Stimulated activated CD8-positive, alpha-beta memory T cell treated with anti-CD3 and anti-CD28 coated beads, Interleukin-15, amount 100 ng/mL, for 24 hours (primary cell): ENCODE results near the gene KIAA0408.

Experiments used
- DNase-seq: peaks from one replicate; pipeline ENCODE4 v3.0.0-alpha.2; 2020; ENCODE audit warnings: low read depth

The KIAA0408 gene

DNA sequence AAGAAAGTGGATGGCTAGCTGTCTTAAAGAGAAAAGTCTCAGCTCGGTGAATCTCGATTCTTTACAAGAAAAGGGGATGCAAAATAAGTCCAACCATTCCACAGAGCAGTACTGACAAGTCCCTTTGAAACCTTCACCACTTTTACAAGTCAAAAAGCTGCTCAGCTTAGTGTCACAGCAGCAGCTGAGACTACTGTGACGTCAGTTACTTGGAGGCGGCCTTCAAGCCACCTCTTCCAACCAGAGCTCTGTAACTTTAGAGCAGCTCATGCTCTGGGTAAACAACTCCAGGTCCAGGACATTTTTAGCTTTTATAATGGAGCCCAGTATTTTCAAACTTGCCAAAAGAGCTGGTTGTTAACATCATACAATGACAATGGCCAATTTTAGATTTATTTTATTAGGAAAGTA is at the start of gene KIAA0408:
Gene KIAA0408, minus strand, starts transcription at position 159 of the 411 bp plus-strand sequence. CDS start 5,408 bp downstream, outside the sequence.
- DNase-seq, result no peak

DNA sequence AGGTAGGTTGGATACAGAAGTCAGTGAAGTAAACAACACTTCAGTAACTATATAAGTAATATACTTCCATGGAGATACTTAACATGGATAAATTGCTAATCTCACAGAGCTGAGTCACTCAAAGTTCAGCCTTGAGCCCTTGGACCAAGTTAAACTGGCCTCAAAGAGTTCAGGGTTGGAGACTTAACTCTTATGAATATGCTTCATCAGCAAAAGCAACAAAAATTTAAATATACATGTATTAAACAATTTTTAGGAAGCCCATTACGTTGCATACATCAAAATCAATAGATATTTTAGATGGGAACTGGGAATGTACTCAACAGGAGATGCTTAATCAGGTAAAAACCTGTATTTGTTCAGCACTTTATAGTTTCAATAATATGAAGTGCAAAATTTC is 47.7 kb upstream of the KIAA0408 start:
- no peak for DNase-seq

DNA sequence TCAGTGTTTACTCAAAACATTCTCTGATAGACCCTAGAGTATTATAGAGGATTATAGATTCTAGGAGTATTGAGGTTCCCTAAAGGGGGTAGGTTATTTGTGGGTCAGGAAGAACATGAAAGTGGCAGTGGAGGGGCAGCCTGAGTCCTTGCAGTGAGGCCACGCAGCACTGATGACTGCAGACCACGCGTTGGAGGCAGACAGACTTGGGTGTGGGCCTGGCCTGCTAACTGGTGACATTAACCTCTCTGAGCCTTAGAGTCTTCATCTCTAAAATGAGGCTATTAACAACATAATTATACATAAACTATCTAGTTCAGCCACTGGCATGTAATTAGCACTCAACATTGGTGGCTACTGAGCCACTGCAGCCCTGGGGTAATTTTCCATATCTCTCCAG is 43.8 kb upstream of the KIAA0408 start:
- no peak for DNase-seq

DNA sequence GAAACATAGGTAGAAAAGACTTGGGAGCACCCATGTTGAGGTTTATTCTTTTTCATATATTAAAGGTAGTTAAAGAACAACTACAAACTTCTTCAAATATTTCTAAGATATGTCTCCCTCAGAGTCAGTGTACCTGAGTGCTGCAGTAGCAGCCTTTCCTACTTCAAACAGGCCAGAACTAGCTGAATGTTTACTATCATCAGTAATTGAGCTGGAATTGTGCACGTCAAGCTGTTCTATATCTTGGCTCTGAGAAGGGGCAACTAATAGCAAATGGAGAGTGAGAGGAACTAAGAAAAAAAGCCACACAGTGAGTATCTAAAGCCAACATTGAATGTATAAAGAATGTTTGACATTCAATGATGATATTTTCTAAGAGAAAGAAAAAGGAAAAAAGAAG is 38.2 kb upstream of the KIAA0408 start:
- no peak for DNase-seq

DNA sequence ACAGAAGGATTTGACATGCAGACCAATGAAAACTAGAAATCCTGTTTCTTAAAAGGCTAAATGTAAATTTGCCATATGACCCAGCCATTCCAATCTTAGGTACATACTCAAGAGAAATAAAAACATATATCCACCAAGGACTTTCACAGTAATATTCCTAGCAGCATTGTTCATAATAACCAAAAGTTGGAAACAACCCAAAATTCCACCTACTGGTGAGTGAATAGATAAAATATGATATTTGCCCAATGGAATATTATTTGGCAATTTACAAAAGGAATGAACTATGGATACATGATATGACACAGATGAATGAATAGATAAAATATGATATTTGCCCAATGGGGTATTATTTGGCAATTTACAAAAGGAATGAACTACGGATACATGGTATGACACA is 37.3 kb upstream of the KIAA0408 start:
- no peak for DNase-seq

DNA sequence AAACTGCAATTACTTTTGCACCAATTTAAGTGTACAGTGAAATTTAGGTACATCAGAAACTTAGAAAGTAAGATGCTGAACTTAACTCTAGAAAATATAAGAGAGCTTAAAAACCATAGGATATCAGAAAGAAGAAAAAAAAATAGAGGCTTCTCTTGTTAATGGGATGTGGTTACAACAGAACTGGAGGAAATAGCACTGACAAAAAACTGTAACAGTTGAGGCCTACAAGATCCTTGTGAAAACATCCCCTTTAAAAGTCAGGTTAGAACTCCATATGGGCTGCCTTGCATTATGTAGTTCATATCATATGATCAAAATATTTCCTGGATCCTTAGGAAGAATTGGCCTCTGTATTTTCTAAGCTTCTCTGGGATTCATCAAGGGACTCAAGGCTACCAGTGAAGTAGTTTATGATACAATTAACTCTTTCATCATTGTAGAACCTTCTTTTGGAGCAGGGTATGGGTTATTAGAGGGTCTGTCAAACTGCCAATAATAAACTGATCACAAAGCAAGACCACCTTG is 35.1 kb upstream of the KIAA0408 start:
- DNase-seq, result no peak

DNA sequence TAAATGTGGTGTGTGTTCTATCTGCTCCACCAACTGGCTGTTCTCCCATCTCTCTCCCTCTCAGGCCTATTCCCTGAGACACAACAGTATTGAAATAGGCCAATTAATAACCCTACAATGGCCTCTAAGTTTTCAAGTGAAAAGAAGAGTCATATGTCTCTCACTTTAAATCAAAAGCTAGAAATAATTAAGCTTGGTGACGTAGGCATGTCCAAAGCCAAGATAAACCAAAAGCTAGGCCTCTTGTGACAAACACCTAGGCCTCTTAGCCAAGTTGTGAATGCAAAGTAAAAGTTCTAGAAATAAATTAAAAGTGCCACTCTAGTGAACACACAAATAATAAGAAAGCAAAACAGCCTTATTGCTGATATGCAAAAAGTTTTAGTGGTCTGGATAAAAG is 30.1 kb upstream of the KIAA0408 start:
- no peak for DNase-seq

DNA sequence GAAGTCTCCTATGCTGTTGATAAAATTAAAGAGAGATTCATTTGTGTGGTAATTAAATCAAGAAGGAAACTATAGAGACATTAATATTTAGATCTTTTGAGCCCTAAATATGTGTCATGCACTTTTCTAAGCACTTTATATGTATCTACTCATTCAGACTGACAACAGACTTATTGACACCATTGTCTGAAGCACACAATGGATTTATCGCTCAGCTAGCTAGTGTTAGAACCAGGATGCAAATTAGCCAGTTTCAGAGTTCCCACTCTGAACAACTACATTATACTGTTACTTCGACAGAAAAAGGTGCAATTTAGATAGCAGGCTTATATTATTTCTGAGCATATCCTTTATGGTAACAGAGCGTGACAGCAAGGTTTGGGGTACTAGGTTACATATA is 27.7 kb upstream of the KIAA0408 start:
- no peak for DNase-seq

DNA sequence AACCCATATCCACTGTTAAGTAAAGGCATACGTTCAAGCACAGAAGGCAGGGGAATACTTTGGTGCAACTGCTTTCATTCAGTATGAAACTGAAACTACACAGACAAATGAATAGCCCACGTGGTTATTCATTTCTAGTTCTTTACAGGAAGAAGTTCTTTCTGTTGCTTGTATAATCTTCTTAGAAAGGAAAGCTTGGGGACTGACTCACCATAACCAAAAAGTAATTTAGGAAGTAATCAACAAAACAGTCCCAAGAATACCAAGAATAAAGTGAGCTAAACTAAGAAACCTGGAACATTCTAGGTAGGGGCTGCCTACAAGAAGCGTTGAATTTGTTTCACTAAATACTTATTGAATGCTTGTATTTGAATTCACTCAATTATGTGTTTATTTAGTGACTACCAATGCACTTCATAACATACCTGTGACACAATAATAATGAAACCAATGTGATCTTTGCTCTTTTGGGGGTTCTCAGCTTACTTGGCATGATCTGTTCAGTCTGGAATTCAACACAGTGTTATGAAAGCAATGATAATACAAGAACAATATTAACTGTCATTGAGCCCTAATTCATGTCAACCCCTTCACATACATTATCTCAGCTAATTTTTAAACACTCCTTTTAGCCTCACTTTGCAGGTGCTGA is 25.1 kb upstream of the KIAA0408 start:
- DNase-seq, result no peak

DNA sequence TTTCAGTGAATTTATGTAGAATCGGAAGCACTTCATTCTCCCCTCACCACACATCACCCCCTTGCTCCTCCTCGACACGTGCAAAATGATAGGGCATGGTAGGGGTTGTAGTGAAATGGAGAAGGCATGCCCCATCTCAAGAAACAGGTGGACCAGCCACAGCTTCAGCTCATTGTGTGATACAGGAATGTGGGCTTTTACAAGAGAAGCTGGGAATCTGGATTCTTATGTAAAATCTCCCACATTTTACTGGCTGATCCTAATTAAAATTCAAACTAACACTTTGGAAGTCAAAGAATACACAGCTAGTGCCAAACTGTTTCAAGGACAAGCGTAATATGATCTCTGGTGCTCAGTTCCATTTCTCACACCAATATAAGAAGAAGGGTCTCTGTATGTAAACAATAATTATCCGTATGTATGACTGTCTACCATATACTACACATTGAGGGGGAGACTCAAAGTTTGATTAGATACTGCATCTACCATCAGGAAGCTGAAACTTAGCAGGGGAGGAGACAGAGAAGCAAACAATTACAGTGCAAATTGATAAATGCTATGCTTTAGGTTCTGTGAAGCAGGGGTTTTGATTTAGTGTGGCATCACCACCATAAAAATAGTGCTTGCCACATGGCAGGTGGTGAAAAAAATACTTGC is 24.3 kb upstream of the KIAA0408 start:
- DNase-seq, result no peak

DNA sequence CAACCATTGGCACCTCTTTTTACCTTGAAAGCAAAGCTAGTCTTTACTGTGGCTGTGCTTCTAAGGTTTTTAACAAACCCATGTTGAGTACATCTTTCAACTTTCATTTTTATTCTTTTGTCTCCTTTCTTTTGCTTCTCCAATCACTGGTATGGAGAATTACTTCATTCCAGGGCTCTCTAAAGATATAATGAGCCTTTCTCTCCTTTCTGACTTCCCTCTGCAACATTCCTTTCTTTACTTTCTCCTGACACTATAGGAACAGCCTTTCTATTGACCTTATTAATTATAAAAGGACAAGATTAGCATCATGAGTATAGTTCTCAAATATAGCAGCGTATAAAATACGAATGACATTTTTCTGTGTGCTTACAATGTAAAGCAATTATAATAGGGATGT is 23.1 kb upstream of the KIAA0408 start:
- no peak for DNase-seq

DNA sequence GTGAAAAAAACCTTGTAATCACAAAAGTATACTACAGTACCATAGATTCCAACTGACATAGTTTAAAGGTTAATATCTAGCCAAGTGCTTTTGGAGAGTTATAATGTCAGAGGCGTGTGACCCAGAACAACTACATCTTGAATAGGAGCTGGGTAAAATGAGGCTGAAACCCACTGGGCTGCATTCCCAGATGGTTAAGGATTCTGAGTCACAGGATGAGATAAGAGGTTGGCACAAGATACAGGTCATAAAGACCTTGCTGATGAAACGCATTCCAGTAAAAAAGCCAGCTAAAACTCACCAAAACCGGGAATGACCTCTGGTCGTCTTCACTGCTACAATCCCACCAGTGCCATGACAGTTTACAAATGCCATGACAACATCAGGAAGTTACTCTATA is 22.4 kb upstream of the KIAA0408 start:
- DNase-seq, result no peak

DNA sequence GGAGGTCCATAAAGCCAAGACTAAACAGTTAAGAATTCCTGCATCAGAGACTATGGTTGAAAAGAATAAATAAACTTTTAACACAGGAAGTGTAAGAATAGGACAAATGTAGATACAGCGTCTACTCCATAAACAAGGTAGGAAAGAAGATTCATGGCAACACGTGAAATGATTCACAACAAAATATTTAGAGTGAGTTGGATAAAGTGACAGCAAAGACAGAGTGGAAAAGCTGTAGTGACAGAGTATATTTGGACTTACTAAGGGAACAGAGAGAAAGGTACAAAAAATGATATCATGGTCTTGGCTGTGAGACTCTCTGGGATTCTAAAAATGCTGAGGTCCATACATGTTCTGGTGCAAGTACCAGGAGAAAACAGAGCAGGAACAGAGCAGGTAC is 21.9 kb upstream of the KIAA0408 start:
- no peak for DNase-seq

DNA sequence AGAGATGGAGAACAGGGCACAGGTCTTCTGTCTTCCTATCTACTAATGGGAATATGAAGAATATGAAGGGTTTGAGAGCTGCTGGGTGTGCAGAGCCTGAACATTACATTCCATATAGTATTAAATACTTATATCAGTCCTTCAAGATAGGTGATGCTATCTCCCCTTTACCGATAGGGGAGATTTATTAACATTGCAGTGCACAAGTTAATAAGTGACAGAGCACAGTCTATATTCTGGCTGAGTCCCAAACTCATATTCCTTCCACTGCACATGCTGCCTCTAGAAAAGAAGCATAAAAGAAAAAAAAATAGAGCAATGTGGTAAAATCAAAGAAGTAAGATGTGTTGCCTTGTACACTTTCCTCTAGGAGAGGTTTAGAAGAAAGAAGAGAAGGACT is 18.5 kb upstream of the KIAA0408 start:
- DNase-seq, result no peak

DNA sequence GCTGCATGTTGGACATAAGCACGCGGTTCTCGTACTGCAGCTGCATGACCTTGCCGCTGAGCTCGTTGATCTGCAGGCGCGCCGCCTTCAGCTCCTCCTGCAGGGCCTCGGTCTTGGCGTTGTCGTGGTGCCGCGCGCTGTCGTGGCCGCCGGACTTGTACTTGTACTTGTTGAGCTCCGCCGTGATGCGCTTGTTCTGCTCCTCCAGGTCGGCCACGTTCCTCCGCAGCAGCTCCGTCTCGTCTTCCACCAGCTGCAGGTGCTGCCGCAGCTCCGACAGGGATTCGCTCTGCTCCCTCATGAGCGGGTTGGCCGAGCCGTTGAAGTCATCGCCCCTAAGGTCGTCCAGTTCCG is 16.6 kb upstream of the KIAA0408 start:
- DNase-seq, result no peak

DNA sequence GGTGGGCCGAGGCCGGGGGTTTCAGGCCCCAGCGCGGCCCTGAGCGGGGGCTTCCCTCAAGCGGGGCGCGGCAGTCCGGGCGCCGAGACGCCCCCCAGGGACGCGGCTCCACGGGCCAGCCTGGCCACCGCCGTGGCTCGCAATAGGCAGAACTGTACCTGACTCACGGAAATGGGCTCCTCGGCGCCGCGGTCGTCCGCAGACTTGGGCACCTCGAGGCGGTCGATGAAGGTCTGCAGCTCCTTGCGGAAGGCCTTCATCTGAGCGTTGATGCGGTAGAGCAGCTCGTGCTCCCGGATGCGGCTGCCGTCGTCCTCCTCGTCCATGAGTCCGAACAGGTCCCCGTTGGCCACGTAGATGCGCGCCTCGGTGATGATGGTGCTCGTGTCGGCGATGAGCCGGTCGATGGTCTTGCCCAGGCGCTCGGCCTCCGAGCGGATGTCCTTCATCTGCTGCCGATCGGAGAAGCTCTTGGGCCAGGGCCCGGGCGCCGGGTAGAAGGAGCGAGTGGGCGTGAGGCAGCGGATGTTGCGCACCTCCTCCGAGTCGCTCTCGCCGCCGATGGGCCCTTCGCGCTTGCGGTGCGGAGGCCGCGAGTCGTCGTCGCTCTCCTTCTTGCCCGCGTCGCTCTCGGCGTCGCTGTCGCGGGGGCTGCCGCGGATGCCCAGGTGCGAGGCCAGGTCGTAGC is 16.1 kb upstream of the KIAA0408 start:
- no peak for DNase-seq

DNA sequence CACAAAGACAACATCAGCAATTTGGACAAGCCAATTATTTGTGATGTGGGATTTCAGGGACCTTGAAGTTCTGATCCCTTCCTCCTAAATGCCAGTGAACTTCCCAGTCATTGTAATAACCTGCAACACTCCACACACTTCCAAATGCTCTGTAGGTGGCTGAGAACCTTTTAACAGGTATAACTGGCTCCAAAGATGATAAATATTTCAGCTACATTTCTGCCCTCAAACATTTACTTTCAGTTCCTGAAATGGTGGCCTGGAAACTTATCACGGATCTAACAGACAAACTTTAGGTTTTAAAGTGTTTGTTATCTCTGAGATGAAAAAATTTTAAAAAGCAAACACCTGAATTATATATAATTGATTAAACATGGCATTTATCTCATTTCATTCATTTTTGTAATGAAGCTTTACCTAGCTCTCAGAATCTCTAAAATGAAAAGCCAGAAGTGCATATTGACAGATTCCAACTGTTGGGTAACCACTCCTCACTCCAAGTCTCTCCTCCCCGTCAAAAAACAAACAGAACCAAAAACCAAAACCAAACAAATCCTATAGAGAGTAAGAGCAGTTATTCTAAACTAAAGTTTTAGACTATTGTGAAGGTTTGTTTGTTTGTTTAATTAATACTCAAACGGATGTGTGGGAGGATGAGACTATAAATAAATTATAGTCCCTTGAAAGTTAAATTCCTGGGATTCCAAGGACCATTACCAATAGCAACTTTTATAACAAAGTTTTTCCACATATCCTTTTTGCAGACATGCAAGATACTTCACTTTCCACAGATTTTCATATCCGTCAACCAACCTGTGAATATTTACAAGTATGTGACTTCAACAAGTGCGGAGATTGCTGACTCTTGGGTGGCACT is 12.4 kb upstream of the KIAA0408 start:
- DNase-seq, result no peak

DNA sequence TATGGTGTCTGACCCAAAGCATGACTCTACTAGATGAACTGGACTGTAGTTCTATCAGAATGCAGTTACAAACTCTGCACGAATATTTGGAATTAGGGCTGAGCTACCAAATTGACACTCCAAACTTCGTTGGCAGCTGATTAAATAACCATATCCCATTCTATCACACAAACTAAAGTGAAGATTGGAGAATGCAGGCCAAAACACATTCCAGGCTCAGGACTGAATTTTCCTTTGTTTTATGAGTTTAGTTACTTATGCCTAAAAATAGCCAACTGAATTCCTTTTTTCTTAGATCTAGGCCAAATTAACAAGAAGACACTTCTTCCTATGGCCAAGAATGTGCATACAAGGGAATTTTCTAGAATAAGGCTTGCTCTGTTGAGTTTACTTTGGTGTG is 9.7 kb upstream of the KIAA0408 start:
- DNase-seq, result no peak

DNA sequence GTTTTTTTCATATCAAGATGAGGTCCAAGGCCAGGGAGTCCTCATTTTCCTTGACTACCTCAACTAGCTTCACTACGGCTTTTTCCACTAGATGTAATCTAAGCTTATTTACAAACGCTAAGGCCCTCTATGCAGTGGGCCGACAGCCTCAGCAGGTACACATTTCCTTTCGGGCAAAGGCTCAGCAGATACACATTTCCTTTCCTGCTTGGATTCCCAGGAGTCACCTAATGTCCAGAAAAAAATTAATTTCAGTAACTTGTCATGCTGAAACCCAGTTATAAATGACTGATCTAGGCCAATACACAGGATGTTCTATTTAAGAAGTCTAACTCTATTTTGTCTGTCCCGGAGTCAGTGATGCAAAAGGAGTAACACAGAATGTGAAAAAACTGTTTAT is 7.2 kb upstream of the KIAA0408 start:
- no peak for DNase-seq

DNA sequence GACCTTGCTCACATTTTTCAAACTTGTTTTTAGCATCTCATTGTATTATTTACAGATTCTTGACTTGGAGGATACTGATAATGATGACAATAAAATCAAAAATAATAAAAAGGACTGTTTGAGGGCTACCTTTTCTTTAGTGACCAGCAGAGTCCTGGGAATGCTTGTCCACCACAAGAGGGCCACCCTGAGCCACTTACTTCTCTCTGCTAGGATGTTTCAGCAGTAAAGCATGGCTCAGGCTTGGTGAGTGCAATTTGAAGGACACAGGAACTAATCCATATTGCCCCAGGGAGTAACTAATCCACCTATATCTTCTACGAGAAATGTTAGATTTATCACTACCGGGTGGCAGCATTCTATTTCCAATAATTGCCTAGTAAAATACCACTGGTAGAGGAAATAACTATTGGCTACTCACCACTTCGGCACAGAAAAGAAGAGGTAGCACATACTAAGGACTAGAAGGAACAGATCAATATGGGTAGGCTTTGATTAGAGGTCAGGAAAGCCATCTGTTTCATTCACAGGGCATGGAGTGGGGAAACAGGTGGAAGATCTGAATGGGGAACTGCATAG is 5.8 kb upstream of the KIAA0408 start:
- DNase-seq, result peak; percentile 29

DNA sequence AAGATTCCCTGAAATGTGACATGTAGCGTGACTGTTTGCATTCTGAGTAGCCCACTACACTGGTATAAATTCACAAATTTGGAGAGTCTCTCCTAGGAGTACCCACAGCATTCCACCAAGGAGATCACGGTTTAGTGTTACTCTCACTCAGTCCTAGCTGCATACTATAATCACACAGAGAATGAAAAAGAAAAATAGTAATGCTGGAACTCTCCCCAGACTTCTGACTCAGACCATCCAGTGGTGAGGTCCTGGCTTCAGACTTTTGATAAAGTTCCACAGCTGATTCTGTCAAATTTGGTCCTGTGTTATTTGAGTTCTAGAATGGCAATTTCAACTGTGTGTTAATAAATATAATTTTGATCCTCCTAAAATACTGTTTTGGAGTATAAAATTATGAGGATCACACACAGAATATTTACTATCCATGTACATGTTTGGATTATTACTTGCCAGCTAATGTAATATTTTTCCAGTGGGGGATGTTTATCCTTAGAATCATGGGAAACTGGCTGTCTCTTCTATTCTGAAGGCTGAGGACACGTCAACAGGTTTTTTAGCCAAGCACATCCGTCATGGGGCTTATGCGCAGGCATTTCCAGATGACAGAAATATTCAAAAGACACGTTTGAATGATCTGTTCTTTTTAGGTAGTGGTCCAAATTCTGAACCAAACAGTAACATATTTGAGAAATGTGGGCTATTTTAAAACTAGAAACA is 5.1 kb upstream of the KIAA0408 start:
- DNase-seq, result no peak
